GM18520 (cell line): Measurements from ENCODE around the gene FAM193A.
"Not testable (repeated sequence)": the region's sequence is repeated elsewhere in the genome, so short reads cannot be mapped to it uniquely, and the experiment has no call there.

Experiments
- ATAC-seq: cut with Tn5 transposase; IDR thresholded peaks from one replicate; pipeline ENCODE4 v1.9.1; 2021; ENCODE audit not compliant: unreplicated experiment

Gene FAM193A

DNA sequence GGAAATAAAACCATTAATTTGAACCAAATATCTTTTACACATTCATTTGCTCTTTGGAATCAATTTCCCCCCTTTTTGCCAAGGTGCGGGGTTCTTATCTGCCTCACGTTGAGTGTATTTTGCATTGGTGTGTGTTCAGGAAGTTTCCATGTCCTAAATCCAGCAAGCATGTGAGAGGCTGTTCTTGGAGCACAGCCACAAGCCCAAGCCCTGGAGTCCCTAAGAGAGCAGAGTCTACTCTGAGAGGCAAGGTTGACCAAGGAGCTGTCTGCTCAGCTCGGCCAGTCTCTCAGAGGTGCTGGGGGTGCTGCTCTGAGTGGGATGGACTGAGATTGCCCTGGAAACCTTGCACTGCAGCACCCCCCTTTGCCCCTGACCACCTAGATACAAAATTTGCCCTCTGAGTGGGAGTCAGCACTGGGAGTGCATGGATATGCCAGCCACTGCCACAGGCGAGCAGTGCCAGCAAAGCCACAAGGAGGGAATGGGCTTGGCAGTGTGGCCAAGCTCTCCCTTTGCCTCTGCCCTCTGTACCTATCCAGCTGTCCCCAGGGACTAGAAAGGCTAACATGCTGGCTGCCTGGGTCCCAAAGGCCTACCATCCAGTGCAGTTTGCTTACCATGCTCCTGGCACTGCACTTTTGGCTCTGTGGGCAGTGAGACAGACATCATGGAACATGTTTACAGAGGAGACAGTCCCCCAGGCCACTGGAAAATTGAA is 20.5 kb upstream of the FAM193A start:
- no peak for ATAC-seq

DNA sequence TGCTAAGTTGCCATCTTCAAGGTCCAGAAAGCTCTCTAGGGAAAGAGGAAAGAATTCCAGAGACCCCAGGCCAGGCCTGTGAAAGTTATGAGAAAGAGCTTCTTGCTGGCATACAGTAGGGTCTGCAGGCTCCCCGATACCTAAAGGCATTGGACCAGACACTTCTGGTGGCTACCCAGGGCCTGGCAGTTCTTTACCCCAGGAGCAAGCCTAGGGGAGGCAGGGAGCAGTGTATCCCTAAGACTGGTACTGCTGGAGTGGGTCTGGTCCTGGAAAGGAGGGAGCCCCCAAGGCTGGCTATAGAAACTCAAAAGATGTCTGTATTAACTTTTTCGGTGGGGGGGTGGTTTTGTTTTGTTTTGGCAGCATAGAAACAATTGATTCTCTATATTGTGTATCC is 19.8 kb upstream of the FAM193A start:
- no peak for ATAC-seq

DNA sequence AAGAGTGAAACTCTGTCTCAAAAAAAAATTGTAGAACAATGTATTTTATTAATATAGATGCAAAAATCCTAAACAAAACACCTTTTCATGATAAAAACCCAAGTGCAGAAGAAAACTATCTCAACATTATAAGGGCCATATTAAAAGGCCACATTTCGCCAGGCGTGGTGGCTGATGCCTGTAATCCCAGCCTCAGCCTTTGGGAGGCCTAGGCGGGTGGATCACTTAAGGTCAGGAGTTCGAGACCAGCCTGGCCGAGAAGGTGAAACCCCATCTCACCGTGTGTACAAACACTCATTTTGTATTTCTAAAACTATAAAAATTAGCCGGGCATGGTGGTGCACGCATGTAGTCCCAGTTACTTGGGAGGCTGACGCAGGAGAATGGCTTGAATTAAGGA is 9.9 kb upstream of the FAM193A start:
- no peak for ATAC-seq

DNA sequence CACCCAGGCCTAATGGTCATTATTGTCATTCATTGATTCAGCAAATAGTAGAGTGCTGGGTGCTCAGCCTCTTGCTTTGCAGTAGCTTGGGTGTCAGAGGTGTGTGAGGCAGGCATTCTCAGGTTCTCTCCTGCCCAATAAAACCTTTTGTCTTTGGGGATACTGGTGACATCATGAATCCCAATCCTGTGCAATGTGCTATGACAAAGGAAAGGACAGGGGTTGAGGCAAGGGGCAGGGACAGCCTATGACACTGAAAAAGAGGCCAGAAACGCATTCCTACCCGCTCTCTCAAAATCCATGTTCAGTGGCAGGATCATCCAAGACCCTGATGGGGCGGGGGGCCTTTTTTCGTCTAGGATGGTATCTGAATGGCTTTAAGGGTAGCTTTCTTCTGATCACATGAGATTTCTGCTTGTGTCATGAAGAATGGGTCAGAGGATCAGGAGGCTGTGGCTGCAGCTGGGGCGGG is 1.5 kb upstream of the FAM193A start:
- no peak for ATAC-seq

DNA sequence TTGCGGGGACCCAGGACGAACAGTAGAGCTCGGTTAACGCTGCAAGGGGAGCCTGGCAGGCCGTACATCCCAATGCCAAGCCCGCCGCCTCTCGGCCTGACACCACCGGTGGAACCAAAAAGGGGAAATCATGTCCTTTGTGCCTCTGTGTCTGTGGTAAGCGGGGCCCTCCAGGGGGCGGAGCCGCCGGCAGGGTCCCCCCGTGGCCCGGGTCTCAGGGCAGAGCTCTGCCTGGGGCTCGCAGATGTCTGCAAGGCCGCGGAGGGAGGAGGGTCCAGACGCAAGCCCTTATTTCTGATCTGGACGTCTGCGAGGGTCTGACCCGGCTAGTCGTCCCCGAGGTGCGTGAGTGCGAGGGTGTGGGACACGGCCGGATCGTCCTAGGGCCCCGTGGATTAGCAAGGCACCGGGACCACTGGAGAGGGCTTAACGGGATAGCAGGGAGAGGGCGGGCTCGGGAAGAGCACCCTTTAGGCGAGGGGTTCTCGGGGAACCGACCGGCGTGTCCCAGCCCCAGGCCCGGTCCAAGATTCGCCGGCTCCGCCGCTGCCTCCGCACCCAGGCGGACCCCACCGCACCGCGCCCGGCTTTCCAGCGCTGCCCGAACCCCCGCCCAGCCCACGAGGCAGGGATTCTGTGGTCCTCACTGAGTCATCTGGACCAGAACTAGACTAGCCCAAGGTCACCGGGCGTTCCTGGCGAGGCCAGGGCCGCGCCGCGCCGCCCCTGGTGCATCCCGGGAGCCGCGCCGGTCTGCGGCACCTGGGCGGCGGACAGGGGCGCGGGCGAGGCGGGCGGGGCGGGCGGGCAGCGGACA is 863 bp upstream of the FAM193A start:
- ATAC-seq: no peak

DNA sequence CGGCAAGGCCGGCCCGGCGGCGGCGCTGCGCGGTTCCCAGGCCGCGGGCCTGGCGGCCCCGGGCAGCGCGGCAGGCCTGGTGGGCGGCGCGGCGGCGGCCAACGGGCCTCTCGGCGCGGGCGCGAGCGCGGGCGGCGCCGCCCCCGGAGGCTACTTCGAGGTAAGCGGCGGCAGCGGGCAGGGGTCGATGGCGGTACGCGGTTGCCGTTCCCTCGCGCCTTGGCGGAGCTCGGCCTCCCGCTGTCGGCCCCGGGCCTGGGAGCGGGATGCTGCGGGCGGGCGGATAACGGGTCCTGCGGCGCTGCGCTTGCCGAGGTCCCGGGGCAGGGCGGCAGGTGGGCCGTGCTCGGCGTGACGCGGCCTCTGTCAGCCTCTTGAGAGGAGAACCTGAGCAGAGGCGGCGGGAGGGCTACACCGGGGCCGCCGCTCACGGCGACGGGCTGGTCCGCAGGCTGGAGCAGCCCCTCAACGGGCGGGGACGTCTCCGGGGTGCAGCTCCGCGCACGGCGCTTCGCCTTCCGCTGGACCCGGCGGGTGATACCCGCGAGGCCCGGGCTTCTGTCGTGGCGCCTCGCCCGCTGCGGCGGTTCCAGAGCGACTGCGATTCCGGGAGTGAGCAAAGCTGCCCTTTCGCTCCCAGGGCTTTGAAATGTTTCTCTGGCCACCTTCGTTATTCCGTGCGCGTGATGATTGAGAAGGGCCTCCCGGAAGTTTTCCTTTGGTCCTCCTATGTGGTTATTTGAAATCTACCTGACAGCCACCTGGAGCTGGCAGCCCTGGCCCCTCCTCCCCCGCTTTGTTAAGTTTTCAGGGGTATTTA is 774 bp downstream of the FAM193A start:
- ATAC-seq: no peak

DNA sequence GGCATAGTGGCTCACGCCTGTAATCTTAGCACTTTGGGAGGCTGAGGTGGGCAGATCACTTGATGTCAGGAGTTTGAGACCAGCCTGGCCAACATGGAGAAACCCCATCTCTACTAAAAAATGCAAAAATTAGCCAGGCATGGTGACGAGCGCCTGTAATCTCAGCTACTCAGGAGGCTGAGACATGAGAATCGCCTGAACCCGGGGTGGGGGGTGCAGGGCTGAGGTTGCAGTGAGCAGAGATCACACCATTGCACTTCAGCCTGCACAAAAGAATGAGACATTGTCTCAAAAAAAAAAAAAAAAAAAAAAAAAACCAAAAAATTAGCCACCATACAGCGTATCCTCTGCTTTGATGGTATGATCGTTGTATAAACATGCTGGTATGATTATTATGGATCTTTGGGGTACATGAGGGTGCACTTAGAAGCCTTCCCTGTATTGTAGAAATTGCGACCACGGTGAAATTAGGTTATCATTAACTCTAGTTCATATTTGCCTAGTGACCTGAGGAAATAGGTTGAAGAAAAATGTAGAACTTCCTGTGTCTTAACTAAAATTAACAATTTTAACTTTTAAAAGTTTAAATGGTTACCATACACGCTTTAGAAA is 7.2 kb downstream of the FAM193A start:
- ATAC-seq: not testable (repeated sequence)

DNA sequence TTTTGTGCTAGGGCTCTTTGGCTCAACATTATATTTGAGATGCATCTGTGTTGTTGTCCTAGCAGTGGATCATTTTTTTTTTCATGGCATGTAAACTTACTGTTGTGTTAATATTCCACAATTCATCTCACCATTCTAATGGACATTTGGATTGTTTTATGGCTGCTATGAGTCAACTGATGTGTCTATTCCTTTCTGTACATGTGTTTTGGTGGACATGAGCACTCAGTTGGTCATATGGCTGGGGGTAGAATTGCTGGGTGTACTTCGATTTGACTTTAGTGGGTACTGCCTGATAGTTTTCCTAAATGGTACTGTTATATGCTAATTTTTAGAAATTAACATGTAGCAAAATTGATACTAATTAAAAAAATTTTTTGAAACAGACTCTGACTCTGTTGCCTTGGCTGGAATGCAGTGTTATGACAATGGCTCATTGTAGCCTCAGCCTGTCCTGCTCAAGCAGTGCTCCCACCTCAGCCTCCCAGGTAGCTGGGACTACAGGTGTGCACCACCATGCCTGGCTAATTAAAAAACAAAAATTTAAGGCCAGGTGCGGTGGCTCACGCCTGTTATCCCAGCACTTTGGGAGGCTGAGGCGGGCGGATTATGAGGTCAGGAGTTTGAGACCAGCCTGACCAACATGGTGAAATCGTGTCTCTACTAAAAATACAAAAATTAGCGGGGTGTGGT is 9.0 kb downstream of the FAM193A start:
- ATAC-seq: no peak

DNA sequence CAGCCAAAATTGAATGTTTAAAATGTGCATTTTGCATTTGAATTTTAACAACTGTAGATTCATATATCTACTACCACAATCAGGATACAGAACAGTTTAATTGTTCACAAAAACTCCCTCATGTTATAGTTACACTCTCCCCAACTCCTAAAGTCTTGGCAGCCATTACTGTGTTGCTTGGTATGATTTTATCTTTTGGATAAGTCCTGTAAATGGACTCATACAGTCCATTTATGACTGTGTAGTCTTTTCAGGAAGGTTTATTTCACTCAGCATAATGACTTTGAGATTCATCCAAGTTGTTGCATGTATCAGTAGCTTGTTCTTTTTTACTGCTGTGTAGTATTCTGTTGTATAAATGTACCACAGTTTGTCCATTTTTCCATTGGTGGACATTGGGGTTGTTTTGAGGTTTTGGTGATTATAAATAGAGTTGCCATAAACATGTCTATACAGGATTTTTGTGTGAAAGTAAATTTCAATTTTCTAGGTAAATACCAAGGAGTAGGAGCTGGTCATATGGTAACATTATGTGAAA is 9.9 kb downstream of the FAM193A start:
- ATAC-seq: no peak

DNA sequence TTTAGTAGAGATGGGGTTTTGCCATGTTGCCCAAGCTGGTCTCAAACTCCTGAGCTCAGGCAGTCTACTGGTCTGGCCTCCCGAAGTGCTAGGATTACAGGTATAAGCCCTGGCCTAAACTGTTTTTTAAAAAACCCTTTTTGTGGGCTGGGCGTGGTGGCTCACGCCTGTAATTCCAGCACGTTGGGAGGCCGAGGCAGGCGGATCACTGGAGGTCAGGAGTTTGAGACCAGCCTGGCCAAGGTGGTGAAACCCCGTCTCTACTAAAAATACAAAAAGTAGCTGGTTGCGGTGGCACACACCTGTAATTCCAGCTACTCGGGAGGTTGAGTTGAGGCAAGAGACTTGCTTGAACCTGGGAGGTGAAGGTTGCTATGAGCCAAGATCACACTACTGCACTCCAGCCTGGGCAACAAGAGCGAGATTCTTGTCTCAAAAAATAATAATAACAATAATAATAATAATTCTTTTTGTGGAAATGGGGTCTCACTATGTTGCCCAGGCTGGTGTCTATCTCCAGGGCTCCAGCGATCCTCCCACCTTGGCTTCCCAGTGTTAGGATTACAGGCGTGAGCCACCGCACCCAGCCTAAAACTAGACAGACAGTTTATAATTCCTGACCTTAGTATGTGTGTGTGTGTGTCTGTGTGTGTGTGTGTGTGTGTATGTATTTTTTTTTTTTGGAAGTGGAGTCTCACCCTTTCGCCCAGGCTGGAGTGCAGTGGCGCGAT is 10.7 kb downstream of the FAM193A start:
- not testable (repeated sequence) for ATAC-seq

DNA sequence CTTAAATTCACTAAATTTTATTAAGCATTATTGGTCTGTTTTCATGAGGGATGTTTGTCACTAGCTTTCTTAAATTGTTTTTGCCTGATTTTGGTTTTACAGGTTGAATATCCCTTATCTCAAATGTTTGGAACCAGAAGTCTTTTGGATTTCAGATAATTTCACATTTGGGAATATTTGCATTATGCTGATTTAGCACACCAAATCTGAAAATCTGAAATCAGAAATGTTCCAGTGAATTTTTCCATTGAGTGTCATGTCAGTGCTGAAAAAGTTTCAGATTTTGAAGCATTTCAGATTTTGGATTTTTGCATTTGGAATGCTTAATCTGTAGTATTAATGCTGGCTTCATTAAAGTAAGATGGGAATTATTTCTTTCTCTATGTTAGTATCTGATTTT is 14.7 kb downstream of the FAM193A start:
- ATAC-seq: no peak

DNA sequence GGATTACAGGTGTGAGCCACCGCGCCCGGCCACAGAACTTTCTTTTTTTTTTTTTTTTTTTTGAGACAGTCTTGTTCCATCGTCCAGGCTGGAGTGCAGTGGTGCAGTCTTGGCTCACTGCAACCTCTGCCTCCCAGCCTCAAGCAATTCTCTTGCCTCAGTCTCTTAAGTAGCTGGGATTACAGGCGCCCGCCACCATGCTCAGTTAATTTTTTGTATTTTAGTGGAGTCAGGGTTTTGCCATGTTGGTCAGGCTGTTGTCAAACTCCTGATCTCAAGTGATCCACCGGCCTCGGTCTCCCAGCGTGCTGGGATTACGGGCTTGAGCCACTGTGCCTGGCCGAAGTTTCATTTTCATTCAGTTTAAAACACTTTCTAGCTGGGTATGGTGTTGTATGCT is 16.4 kb downstream of the FAM193A start:
- no peak for ATAC-seq

DNA sequence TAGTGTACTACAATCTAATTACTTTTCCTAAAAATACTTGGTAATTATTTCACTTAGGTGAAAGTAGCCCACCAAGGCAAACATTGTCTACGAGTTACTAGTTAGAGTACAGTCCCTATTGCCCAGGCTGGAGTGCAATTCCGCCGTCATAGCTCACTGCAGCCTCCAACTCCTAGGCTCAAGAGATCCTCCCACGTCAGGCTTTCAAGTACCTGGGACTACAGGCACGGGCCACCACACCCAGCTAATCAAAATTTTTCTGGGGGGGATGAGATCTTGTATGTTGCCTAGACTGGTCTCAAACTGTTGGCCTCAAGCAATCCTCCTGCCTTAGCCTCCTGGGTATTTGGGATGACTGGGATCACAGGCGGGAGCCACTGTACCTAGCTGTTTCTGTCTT is 21.9 kb downstream of the FAM193A start:
- ATAC-seq: no peak

DNA sequence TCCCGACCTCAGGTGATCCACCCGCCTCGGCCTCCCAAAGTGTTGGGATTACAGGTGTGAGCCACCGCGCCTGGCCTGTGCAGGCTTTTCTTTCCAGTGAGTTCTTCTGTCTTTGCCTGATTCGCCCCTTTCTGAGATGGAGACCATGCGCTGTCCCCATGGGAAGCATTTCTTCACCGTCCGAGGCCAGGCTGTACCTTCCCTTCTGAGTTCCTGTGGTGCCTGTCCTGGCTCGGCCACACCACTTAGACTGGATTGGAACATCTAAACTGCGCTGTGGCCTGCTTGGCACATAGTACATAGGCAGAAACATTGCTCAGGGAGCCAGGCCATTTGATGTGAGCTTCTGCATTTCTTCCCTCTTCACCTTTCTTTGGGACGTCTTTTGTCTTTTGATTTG is 23.7 kb downstream of the FAM193A start:
- ATAC-seq: no peak

DNA sequence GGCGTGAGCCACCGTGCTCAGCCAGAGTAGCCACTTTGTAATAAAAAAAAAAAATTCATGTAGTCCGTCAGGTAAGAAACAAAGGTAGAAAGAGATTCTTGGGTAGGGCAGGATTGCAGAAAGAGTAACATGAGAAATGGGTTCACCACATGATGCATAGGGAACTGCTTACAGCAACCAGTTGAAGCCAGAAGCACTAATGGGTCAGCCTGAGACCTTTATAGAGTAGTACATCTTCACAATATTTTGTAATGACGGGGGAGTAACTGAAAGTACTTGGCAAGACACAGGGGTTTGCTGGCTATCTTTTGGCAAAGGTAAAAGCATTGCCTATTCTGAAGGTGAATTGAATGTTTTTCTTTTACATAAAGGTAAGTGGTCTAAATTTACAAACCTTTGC is 29.1 kb downstream of the FAM193A start:
- no peak for ATAC-seq

DNA sequence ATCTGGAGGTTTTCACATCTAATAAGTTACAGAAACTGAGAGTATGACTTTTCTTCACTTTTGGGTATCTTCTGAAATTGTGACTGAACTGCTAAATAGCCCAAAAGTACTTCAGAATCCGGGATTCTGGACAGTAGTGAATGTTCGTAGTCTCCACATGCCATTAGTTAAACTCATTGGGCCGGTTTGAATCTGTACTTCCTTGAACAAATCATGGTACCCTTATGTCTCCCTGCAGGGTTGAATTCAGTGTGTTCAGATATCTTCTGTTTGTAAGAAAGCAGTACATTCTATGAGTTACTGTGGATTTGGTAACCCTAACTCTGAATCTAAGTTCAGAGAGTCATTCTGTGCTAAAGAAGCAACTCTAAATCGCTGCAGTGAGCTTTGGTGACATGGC is 33.6 kb downstream of the FAM193A start:
- ATAC-seq: no peak

DNA sequence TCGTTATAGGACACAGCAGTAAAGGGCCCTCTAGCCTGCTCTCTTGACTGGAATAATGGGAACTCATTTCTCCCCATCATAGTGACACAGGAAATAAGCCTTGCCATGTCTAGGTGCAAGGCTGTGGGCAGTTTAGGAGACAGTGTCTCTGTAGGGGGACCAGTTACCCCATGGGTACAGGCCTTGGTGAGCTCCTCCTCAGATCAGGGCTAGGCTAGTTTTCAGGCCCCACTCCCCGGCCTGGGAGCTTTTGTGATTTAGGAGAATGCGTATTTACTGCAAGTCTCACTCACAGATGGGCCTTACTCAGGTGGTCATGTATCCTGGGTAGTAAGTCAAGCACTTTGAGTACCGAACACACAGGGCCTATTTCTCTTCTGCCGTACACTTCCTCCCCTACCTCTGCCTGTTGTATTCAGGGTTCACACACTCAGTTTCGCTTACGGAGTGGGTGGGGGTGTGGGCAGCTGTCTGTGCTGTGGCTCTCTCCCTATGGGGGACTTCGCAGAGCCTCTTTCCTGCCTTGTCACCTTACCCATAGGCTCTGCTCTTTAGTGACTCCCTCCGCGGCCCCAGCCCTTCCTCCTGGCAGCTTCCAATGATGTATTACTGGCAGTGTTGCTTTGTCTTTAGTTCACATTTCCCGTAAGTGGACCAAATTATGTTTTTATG is 34.2 kb downstream of the FAM193A start:
- ATAC-seq: no peak

DNA sequence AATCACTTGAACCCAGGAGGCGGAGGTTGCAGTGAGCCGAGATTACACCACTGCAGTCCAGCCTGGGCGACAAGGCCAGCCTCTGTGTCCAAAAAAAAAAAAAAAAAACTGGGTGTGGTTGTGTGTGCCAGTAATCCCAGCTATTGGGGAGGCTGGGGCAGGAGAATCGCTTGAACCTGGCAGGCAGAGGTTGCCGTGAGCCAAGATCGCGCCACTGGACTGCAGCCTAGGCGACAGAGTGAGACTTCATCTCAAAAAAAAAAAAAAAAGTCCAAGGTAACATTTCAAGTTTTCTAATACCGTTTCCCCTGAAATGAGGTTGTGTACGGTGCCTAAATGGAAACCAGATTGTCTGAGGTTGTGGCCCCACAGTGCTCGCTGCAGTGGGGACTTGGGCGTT is 35.6 kb downstream of the FAM193A start:
- ATAC-seq: no peak

DNA sequence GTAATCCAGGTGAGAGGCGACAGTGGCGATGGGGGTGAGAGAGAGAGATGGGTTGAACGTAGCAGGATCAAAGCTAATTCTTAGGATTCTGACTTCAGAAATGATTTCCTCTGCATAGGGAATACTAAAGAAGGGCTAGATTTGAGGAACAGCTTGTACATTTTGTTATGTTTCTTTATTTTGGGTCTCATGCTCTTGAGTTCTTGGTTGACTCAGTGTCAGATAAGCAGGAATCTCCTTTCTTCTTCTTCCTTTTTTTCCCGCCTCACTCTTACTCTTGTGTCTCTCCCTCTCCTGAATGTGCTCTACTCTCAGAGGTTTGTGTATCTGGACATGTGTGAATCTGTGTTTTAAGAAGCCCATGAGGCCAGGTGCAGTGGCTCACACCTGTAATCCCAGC is 36.4 kb downstream of the FAM193A start:
- no peak for ATAC-seq
